Activated CD8-positive, alpha-beta memory T cell treated with anti-CD3 and anti-CD28 coated beads, Interleukin-2, amount 50 U/mL, for 48 hours (primary cell): Measurements from ENCODE around the gene FRMD6.
"Not testable (repeated sequence)": the region's sequence is repeated elsewhere in the genome, so short reads cannot be mapped to it uniquely, and the experiment has no call there.

Experiments used
- DNase-seq: peaks from one replicate; pipeline ENCODE4 v3.0.0-alpha.2; 2020

The FRMD6 gene

GRCh38 chr14:51727526-51727925, 75.8 kb downstream of the FRMD6 start:
- no peak for DNase-seq

- DNase-seq = no peak
Measured at GRCh38 chr14:51730098-51730497, 78.4 kb downstream of the FRMD6 start.

- no peak for DNase-seq
Measured at GRCh38 chr14:51730684-51731083, 79.0 kb downstream of the FRMD6 start.

GRCh38 chr14:51732494-51733112, 80.9 kb downstream of the FRMD6 start:
- no peak for DNase-seq

GRCh38 chr14:51733147-51733546, 81.4 kb downstream of the FRMD6 start:
- no peak for DNase-seq

GRCh38 chr14:51735851-51736250, 84.1 kb downstream of the FRMD6 start:
- DNase-seq = no peak

- DNase-seq = no peak
Measured at GRCh38 chr14:51738754-51739153, 87.0 kb downstream of the FRMD6 start.

GRCh38 chr14:51743588-51744000, 91.9 kb downstream of the FRMD6 start:
- DNase-seq = no peak

- DNase-seq = no peak
Measured at GRCh38 chr14:51744372-51745130, 92.8 kb downstream of the FRMD6 start.

- peak; percentile 58 for DNase-seq
Measured at GRCh38 chr14:51746823-51747222, 95.1 kb downstream of the FRMD6 start.

GRCh38 chr14:51750542-51750941, 98.8 kb downstream of the FRMD6 start:
- no peak for DNase-seq

- not testable (repeated sequence) for DNase-seq
Measured at GRCh38 chr14:51751611-51752345, 100.1 kb downstream of the FRMD6 start.

GRCh38 chr14:51757756-51758155, 106.0 kb downstream of the FRMD6 start:
- not testable (repeated sequence) for DNase-seq

- DNase-seq = no peak
Measured at GRCh38 chr14:51759950-51760349, 108.2 kb downstream of the FRMD6 start.

- not testable (repeated sequence) for DNase-seq
Measured at GRCh38 chr14:51765726-51766125, 114.0 kb downstream of the FRMD6 start.

GRCh38 chr14:51766586-51766985, 114.9 kb downstream of the FRMD6 start:
- not testable (repeated sequence) for DNase-seq

GRCh38 chr14:51769261-51769660, 117.6 kb downstream of the FRMD6 start:
- DNase-seq = not testable (repeated sequence)

- no peak for DNase-seq
Measured at GRCh38 chr14:51774209-51774608, 122.5 kb downstream of the FRMD6 start.

- peak; percentile 59 for DNase-seq
Measured at GRCh38 chr14:51776102-51776894, 124.6 kb downstream of the FRMD6 start.

- peak; percentile 83 for DNase-seq
Measured at GRCh38 chr14:51780006-51780692, 128.4 kb downstream of the FRMD6 start.
